C4-2B (cell line): Measurements from ENCODE around the gene CDCA3.

Experiments used
- CTCF ChIP-seq: fragments of 450-650 bp; conservative IDR thresholded peaks from 2 replicates; pipeline ENCODE4 v1.5.1; 2017; ENCODE audit warnings: mild to moderate bottlenecking
- ZFX ChIP-seq: fragments of 450-650 bp; IDR thresholded peaks from 2 replicates; pipeline ENCODE4 v1.6.1; 2017

GRCh38 chr12:6845395-6845794 is 5.7 kb downstream of the CDCA3 start:
- no peak for TF ChIP-seq CTCF
- TF ChIP-seq ZFX, result no peak
